Endothelial cell of umbilical vein (primary cell): ENCODE data around the gene CYP1A1. TPM values are rescaled to one million over a fixed set of nuclear protein-coding genes. Genes with fewer than 3 reads are reported as not detected.

Experiments
- BruUV-seq: library from RNA; stranded (reverse); fragments of 400-500 nt; replicated peaks from 2 replicates; lab custom pipeline; 2021; lab: Mats Ljungman, UMichigan
- CTCF ChIA-PET: fragments of 300-600, 350-600 bp; sonication (Branson Sonifier 250); formaldehyde crosslinking; loops from one replicate; lab custom pipeline; 2021; ENCODE audit warnings: antibody characterized with exemption, inconsistent platforms; lab: Charles Lee
- POLR2A ChIA-PET: fragments of 300-600, 350-600 bp; sonication (Branson Sonifier 250); formaldehyde crosslinking; loops from one replicate; lab custom pipeline; 2021; ENCODE audit warnings: antibody characterized with exemption, inconsistent platforms; lab: Charles Lee
- DNase-seq: peaks from one replicate; pipeline ENCODE4 v3.0.0-alpha.2; 2011; ENCODE audit warnings: low read depth, low spot score
- FAIRE-seq: peaks from 2 replicates; lab custom pipeline; 2011; peaks lifted over from hg19 to GRCh38; lab: Jason Lieb, UNC
- H2AFZ ChIP-seq: 2 replicates; pipeline ENCODE4 v1.6.0; 2012; ENCODE audit warnings: low read depth, low read length, control low read depth, inconsistent platforms
- H3K27ac ChIP-seq: 2 replicates; pipeline ENCODE4 v1.5.1; 2011; ENCODE audit warnings: low read depth, mild to moderate bottlenecking, control low read depth, low read length, moderate library complexity; ENCODE audit not compliant: insufficient read depth
- H3K27me3 ChIP-seq, 2 experiments: 2 replicates each; pipeline versions ENCODE4 v1.6.0 to v1.6.1; 2011; ENCODE audit warnings: low read length in 2 of 2, mixed read lengths in 1 of 2; ENCODE audit not compliant: control insufficient read depth in 2 of 2, insufficient read depth in 2 of 2
- H3K36me3 ChIP-seq, 2 experiments: 2 replicates in 1 of 2; 3 replicates in 1 of 2; pipeline ENCODE4 v1.5.1; 2011; ENCODE audit warnings: low read length in 2 of 2, mild to moderate bottlenecking in 1 of 2, moderate library complexity in 1 of 2; ENCODE audit not compliant: control insufficient read depth in 2 of 2, insufficient read depth in 2 of 2; ENCODE audit errors: extremely low read depth in 1 of 2
- H3K4me1 ChIP-seq: 3 replicates; pipeline ENCODE4 v1.5.1; 2011; ENCODE audit warnings: mild to moderate bottlenecking, low read length; ENCODE audit not compliant: control insufficient read depth, insufficient read depth; ENCODE audit errors: extremely low read depth
- H3K4me2 ChIP-seq: 2 replicates; pipeline ENCODE4 v1.6.1; 2011; ENCODE audit warnings: low read length, control low read depth, mixed read lengths; ENCODE audit not compliant: insufficient read depth
- H3K4me3 ChIP-seq, 3 experiments: fragments of 200-600 bp in 1 of 3; sonication (generic), shearing (Covaris generic) in 1 of 3; replicated peaks in 1 of 3; 2 replicates each; pipeline ENCODE4 v1.5.1; 2011 to 2016; ENCODE audit warnings: control low read depth in 3 of 3, low read length in 3 of 3, mild to moderate bottlenecking in 2 of 3, inconsistent platforms in 1 of 3, low read depth in 1 of 3, moderate library complexity in 1 of 3; ENCODE audit not compliant: insufficient read depth in 1 of 3
- H3K79me2 ChIP-seq: 2 replicates; pipeline ENCODE4 v1.6.0; 2012; ENCODE audit warnings: low read length, inconsistent platforms; ENCODE audit not compliant: control insufficient read depth, insufficient read depth
- H3K9ac ChIP-seq: replicated peaks from 2 replicates; pipeline ENCODE3; 2011; ENCODE audit warnings: low read length, control low read depth; ENCODE audit not compliant: insufficient read depth; ENCODE audit errors: extremely low read depth
- H3K9me1 ChIP-seq: replicated peaks from 3 replicates; pipeline ENCODE4 v1.6.0; 2011; ENCODE audit warnings: mild to moderate bottlenecking, low read length; ENCODE audit not compliant: control insufficient read depth, insufficient read depth; ENCODE audit errors: extremely low read depth
- H3K9me3 ChIP-seq: replicated peaks from 2 replicates; pipeline ENCODE4 v1.5.1; 2012; ENCODE audit warnings: low read length, inconsistent platforms; ENCODE audit not compliant: control insufficient read depth, insufficient read depth
- H4K20me1 ChIP-seq: replicated peaks from 2 replicates; pipeline ENCODE3; 2011; ENCODE audit warnings: mild to moderate bottlenecking, low read length; ENCODE audit not compliant: control insufficient read depth, insufficient read depth; ENCODE audit errors: extremely low read depth
- EZH2 ChIP-seq: IDR thresholded peaks from 2 replicates; pipeline ENCODE4 v1.6.1; 2012; ENCODE audit warnings: borderline replicate concordance, low read depth, mild to moderate bottlenecking, moderate library complexity, low read length, inconsistent platforms; ENCODE audit not compliant: severe bottlenecking
- FOS ChIP-seq: IDR thresholded peaks from 2 replicates; pipeline ENCODE4 v1.6.1; 2011; ENCODE audit warnings: mild to moderate bottlenecking, low read length, moderate library complexity, borderline replicate concordance; ENCODE audit not compliant: insufficient read depth
- GATA2 ChIP-seq: IDR thresholded peaks from 2 replicates; pipeline ENCODE4 v1.7.0; 2011; ENCODE audit warnings: low read depth, mild to moderate bottlenecking, moderate library complexity, mixed read lengths, low read length; ENCODE audit not compliant: insufficient read length, insufficient read depth
- JUN ChIP-seq: IDR thresholded peaks from 2 replicates; pipeline ENCODE4 v1.6.1; 2011; ENCODE audit warnings: borderline replicate concordance, low read depth; ENCODE audit not compliant: insufficient read length, insufficient read depth
- MYC ChIP-seq: IDR thresholded peaks from one replicate; pipeline ENCODE4 v1.6.1; 2011; ENCODE audit warnings: mild to moderate bottlenecking, low read depth, low read length
- POLR2A ChIP-seq: IDR thresholded peaks from 2 replicates; pipeline ENCODE4 v1.6.1; 2012; ENCODE audit warnings: low read depth, mild to moderate bottlenecking, control low read depth, low read length
- POLR2AphosphoS5 ChIP-seq: IDR thresholded peaks from 2 replicates; pipeline ENCODE4 v1.6.1; 2012; ENCODE audit warnings: low read depth, mild to moderate bottlenecking, control low read depth, low read length, moderate library complexity; ENCODE audit not compliant: insufficient read depth
- dilution Hi-C: fragments of 300-500 bp; cut with MboI; formaldehyde crosslinking; loops from one replicate; pipeline ENCODE4 v1.15.0; 2019; ENCODE audit warnings: low sequenced_read_pairs; ENCODE audit not compliant: extremely low pct_ligation_motif_present
- intact Hi-C: fragments of 100-400 bp; cut with micrococcal nuclease; formaldehyde crosslinking; loops from one replicate; pipeline ENCODE4 v1.10.0; 2022
- polyA plus RNA-seq, 4 experiments: library from polyadenylated mRNA; depleted of rRNA in 3 of 4; stranded (reverse) in 3 of 4; unstranded in 1 of 4; fragments of >200 nt; gene quantifications; 2 replicates each; pipeline versions ENCODE4 v1.2.1 to v1.2.3, GENCODE V29; 2011 to 2012; ENCODE audit warnings: missing spikeins in 1 of 4
- total RNA-seq: library from RNA; stranded (reverse); gene quantifications from 2 replicates; pipeline ENCODE4 v1.2.3, GENCODE V29; 2021
- TF ChIP-seq, protein P1 (sequence below), 2 donors: IDR thresholded peaks; 1 replicate in 1 of 2; 2 replicates in 1 of 2; pipeline ENCODE4 v1.5.1; 2011; ENCODE audit warnings: low read length in 2 of 2, mild to moderate bottlenecking in 2 of 2, moderate library complexity in 2 of 2, control low read depth in 1 of 2, inconsistent platforms in 1 of 2, low read depth in 1 of 2; ENCODE audit not compliant: insufficient read depth in 1 of 2; ENCODE audit errors: extremely low read depth in 1 of 2
- TF ChIP-seq, protein P2 (sequence below): IDR thresholded peaks from 2 replicates; pipeline ENCODE4 v1.6.1; 2011; ENCODE audit not compliant: insufficient read depth, insufficient read length

Gene CYP1A1
- total and polyA plus RNA-seq, 2 donors (not counting 3 experiments of a cell fraction or from before 2014, with no cell fraction given): 7.6 to 13.1 TPM

DNA sequence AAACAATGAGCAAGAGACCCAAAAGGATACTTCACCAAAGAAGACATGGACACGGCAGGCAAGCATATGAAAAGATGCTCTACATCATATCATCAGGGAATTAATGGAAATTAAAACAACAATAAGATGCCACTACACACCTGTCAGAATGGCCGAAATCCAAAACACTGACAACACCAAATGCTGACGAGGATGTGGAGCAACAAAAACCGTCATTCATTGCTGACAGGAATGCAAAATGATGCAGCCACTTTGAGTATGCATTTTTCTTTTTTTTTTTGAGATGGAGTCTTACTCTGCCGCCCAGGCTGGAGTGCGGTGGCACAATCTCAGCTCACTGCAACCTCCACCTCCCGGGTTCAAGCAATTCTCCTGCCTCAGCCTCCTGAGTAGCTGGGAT lies 48.5 kb downstream of the CYP1A1 start:
- BruUV-seq: no TSS peak
- dilution Hi-C loops: no loop called here
- DNase-seq: no peak
- Histone ChIP-seq H3K9me1 (no peaks in the 10 kb centered on the region), H3K4me1 (no peaks in the 10 kb centered on the region), H3K9me3 (no peaks in the 10 kb centered on the region), H3K36me3 (peaks cover 5 to 6% of the 10 kb centered on the region in 2 experiments), H3K4me3 (no peak overlapping the region), H4K20me1 (peaks cover 2% of the 10 kb centered on the region), H3K4me2 (no peak overlapping the region), H3K79me2 (peaks cover 19% of the 10 kb centered on the region), H3K27ac (no peak overlapping the region), H2AFZ (no peak overlapping the region), H3K27me3 (no peaks in the 10 kb centered on the region), H3K9ac (no peak overlapping the region)
- no peak for FAIRE-seq
- TF ChIP-seq POLR2AphosphoS5: no peak
- TF ChIP-seq GATA2: no peak
- TF ChIP-seq POLR2A: no peak
- no peak for TF ChIP-seq EZH2
- ChIA-PET CTCF (interaction anchor here (1.0 kb wide), 1 partner anchor 11 kb away, joined by 3 read pairs; no protein-coding TSS in a partner anchor), POLR2A (no interaction called here)
- intact Hi-C loops: no loop called here

DNA sequence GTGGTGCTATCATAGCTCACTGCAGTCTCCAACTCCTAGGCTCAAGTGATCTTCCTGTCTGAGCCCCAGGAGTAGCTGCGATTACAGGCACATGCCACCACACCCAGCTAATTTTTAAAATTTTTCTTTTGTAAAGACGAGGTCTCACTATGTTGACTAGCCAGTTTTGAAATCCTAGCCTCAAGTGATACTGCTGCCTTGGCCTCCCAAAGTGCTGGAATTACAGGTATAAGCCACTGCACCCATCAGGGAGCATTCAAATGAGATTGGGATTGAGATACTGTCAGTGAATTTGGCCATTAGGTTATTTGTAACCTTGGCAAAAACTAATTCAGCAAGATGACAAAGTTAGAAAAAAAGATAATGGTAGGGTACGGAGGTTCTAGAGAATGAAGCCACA lies 51.2 kb downstream of the CYP1A1 start:
- peaks cover 2% of the 10 kb centered on the region for H4K20me1 ChIP-seq
- H3K9me3 ChIP-seq: no peaks in the 10 kb centered on the region
- no TSS peak for BruUV-seq
- H3K27ac ChIP-seq: no peak overlapping the region
- peaks cover 6 to 8% of the 10 kb centered on the region in 2 experiments for H3K36me3 ChIP-seq
- no peaks in the 10 kb centered on the region for H3K27me3 ChIP-seq
- H3K9ac ChIP-seq: no peak overlapping the region
- TF ChIP-seq POLR2AphosphoS5 (no peak), JUN (no peak), GATA2 (no peak), FOS (no peak), MYC (no peak), POLR2A (no peak), EZH2 (no peak)
- TF ChIP-seq, protein P1, sequence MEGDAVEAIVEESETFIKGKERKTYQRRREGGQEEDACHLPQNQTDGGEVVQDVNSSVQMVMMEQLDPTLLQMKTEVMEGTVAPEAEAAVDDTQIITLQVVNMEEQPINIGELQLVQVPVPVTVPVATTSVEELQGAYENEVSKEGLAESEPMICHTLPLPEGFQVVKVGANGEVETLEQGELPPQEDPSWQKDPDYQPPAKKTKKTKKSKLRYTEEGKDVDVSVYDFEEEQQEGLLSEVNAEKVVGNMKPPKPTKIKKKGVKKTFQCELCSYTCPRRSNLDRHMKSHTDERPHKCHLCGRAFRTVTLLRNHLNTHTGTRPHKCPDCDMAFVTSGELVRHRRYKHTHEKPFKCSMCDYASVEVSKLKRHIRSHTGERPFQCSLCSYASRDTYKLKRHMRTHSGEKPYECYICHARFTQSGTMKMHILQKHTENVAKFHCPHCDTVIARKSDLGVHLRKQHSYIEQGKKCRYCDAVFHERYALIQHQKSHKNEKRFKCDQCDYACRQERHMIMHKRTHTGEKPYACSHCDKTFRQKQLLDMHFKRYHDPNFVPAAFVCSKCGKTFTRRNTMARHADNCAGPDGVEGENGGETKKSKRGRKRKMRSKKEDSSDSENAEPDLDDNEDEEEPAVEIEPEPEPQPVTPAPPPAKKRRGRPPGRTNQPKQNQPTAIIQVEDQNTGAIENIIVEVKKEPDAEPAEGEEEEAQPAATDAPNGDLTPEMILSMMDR (IDR thresholded peaks at IDR 0.05; ENCODE audit: extremely low read depth in 1 of 2, insufficient read depth in 1 of 2, low read depth in 1 of 2, low read length in 2 of 2): no peak
- TF ChIP-seq, protein P2, sequence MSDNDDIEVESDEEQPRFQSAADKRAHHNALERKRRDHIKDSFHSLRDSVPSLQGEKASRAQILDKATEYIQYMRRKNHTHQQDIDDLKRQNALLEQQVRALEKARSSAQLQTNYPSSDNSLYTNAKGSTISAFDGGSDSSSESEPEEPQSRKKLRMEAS: no peak
- intact Hi-C loops: no loop called here
- no peak overlapping the region for H2AFZ ChIP-seq
- no peak for FAIRE-seq
- CTCF ChIA-PET: interaction anchor here (1.6 kb wide), 1 partner anchor 97 kb away, joined by 3 read pairs; no protein-coding TSS in a partner anchor
- H3K4me3 ChIP-seq: no peak overlapping the region
- POLR2A ChIA-PET: no interaction called here
- no peaks in the 10 kb centered on the region for H3K9me1 ChIP-seq
- dilution Hi-C loops: no loop called here
- H3K4me1 ChIP-seq: no peaks in the 10 kb centered on the region
- DNase-seq: no peak
- H3K79me2 ChIP-seq: peaks cover 14% of the 10 kb centered on the region
- no peak overlapping the region for H3K4me2 ChIP-seq
